Cardiac muscle cell (in vitro differentiated cells and primary cell): ENCODE data around the gene PPP2R5D. TPM values are rescaled to one million over a fixed set of nuclear protein-coding genes. Genes with fewer than 3 reads are reported as not detected.

Experiments
- DNase-seq, 2 donors: peaks; one replicate each; pipeline versions ENCODE4 v3.0.0 to v3.0.0-alpha.2; 2010 to 2017; ENCODE audit warnings: low read depth in 1 of 2, low spot score in 1 of 2
- H3K27ac ChIP-seq: fragments of 200-600 bp; sonication (generic); 2 replicates; pipeline ENCODE4 v1.5.1; 2016
- H3K27me3 ChIP-seq: fragments of 200-600 bp; sonication (generic); 2 replicates; pipeline ENCODE4 v1.6.0; 2016; ENCODE audit warnings: control low read depth
- H3K36me3 ChIP-seq: fragments of 200-600 bp; sonication (generic); 2 replicates; pipeline ENCODE4 v1.5.1; 2016; ENCODE audit warnings: control low read depth
- H3K4me1 ChIP-seq: fragments of 200-600 bp; sonication (generic); 2 replicates; pipeline ENCODE4 v1.8.1; 2017; ENCODE audit warnings: low read depth, mild to moderate bottlenecking, mixed run types
- H3K4me3 ChIP-seq: fragments of 200-600 bp; sonication (generic); 2 replicates; pipeline ENCODE4 v1.5.1; 2016; ENCODE audit warnings: mild to moderate bottlenecking
- H3K9me3 ChIP-seq: fragments of 200-600 bp; sonication (generic); 2 replicates; pipeline ENCODE4 v1.5.1; 2017; ENCODE audit warnings: low read depth, mild to moderate bottlenecking, control low read depth
- polyA plus RNA-seq: library from polyadenylated mRNA; unstranded; fragments of >200 nt; fragmentation: Nextera tagmentation; extraction: Ambion mirVana; gene quantifications from 2 replicates; pipeline ENCODE4 v1.2.1, GENCODE V29; 2016
- total RNA-seq: library from RNA; depleted of rRNA; stranded (reverse); fragments of >200 nt; gene quantifications from 2 replicates; pipeline ENCODE4 v1.2.3, GENCODE V29; 2016
- TF ChIP-seq, protein P1 (sequence below): IDR thresholded peaks from 2 replicates; pipeline ENCODE4 v1.5.1; 2012; ENCODE audit warnings: low read depth, mild to moderate bottlenecking, low read length

PPP2R5D gene
- 58.2 and 70.0 TPM in 2 replicates for total RNA-seq
- 48.8 and 74.4 TPM in 2 replicates for polyA plus RNA-seq

DNA sequence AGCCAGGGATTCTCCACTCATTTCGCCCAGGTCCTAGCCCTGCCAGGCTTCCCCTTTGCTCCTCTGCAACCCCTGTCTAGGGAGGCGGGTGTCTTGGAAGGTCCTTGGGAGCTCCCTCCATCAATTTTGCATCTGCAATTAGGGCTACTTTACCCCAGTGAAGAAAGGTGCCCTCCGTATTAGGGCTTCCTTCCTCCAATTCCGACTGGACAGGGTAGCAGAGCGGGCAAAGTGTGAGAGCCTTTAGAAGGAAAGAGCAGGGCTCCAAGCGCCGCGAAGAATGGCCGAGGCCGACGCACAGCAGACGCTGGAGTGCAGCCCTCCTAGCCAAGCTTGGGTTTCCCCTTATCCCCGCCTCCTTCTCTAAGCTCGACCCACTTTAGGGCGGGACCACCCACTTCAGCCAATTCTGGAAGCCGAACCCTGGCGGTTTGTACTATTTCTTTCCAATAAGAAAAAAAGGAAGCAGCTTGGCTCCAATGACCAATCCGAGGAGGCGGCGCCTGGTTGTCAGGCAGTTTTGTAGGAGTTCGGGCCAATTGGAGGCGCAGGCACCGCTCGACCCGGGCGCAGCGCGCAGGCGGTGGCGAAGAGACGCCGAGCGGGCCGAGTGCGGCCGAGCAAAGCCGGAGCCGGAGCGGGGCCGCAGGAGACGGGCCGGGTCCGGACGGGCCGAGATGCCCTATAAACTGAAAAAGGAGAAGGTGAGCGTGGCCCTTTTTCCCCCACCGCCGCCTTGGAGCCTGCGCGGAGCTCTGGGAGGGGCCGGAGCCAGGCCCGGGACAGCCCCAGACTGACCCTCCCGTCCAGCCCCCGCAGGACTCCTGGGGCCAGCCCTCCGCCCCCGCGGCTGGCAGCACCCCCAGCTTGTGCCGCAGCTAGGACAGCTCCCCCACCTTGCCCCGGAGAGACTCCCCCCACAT lies at the start of gene PPP2R5D:
Gene PPP2R5D (plus strand): TSS at position 570 of the 923 bp plus-strand sequence. CDS start 108 bp downstream, at position 678.
- H3K4me1 ChIP-seq = peaks cover 4% of the 10 kb centered on the region
- peak; percentile 99 for DNase-seq
- H3K9me3 ChIP-seq = no peaks in the 10 kb centered on the region
- peak within 1 kb of the TSS; percentile 50 for H3K4me3 ChIP-seq
- TF ChIP-seq, protein P1, sequence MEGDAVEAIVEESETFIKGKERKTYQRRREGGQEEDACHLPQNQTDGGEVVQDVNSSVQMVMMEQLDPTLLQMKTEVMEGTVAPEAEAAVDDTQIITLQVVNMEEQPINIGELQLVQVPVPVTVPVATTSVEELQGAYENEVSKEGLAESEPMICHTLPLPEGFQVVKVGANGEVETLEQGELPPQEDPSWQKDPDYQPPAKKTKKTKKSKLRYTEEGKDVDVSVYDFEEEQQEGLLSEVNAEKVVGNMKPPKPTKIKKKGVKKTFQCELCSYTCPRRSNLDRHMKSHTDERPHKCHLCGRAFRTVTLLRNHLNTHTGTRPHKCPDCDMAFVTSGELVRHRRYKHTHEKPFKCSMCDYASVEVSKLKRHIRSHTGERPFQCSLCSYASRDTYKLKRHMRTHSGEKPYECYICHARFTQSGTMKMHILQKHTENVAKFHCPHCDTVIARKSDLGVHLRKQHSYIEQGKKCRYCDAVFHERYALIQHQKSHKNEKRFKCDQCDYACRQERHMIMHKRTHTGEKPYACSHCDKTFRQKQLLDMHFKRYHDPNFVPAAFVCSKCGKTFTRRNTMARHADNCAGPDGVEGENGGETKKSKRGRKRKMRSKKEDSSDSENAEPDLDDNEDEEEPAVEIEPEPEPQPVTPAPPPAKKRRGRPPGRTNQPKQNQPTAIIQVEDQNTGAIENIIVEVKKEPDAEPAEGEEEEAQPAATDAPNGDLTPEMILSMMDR = no peak
- no peaks in the 10 kb centered on the region for H3K27me3 ChIP-seq
- peak within 1 kb of the TSS; percentile 85 for H3K27ac ChIP-seq
- no peaks in the 10 kb centered on the region for H3K36me3 ChIP-seq

DNA sequence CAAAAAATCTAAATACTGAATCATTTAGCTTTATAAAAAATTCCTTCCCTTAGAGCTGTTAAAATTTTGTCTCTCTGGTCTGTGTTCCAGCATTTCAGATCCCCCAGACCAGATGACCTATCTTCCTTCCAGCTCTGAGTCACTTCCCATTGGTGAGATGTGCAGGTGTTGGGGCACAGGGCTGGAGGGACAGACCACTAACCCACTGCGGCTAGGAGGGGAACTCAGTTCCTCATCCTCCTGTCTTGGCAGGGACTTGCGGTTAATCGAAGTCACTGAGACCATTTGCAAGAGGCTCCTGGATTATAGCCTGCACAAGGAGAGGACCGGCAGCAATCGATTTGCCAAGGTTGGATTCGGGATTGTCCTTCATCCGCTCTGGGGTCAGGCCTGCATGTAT lies 49.0 kb upstream of the PPP2R5D start:
- H3K4me3 ChIP-seq = no peak overlapping the region
- DNase-seq = no peak
- H3K4me1 ChIP-seq = peaks cover 7% of the 10 kb centered on the region
- TF ChIP-seq, protein P1 = no peak
- H3K27ac ChIP-seq = no peak overlapping the region
- H3K9me3 ChIP-seq = no peaks in the 10 kb centered on the region
- H3K27me3 ChIP-seq = no peaks in the 10 kb centered on the region
- H3K36me3 ChIP-seq = peaks cover 29% of the 10 kb centered on the region

DNA sequence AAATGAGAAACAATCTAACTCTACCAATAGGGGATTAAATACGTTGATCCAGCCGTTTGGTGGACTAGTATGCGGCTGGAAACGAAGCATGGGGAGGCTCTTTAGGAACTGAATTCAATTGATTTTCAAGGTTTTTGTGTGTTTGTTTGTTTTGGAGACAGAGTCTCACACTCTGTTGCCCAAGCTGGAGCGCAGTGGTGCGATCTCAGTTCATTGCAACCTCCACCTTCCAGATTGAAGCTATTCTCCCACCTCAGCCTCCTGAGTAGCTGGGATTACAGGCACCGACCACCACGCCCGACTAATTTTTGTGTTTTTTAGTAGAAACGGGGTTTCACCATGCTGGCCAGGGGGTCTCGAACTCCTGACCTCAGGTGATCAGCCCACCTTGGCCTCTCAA lies 48.0 kb upstream of the PPP2R5D start:
- H3K4me1 ChIP-seq = no peaks in the 10 kb centered on the region
- H3K27me3 ChIP-seq = no peaks in the 10 kb centered on the region
- no peak overlapping the region for H3K4me3 ChIP-seq
- TF ChIP-seq, protein P1 = no peak
- no peak for DNase-seq
- peaks cover 29% of the 10 kb centered on the region for H3K36me3 ChIP-seq
- H3K9me3 ChIP-seq = no peaks in the 10 kb centered on the region
- no peak overlapping the region for H3K27ac ChIP-seq

DNA sequence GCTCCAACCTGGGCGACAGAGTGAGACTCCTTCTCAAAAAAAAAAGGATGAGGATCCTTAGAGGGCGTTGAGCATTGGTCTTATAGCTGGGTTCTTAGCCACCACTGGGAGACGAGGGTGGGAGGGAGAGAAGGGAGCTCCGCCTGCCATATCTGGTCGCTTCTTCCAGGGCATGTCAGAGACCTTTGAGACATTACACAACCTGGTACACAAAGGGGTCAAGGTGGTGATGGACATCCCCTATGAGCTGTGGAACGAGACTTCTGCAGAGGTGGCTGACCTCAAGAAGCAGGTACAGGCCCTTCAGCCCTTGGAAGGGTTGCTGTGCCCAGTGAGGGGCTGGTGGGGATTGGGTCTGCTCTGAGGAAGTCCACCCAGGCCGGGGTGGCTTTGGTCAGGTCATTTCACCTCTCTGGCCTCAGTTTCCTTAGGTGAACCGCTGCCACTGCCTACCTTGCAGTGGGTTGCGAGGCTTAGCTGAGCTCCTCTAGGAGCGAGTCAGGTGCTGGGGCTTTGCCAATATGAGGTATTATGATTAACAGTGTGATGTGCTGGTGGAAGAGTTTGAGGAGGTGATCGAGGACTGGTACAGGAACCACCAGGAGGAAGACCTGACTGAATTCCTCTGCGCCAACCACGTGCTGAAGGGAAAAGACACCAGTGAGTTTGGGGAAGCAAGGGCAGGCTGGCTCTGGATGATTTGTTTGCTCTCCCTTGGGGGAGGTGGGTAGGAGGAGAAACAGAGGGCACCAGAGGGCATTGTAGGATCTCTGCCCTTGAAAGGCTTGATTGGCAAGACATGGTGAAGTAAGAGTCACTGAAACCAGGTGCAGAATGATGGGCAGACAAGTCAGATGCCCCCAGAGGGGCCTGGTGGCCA lies 46.6 kb upstream of the PPP2R5D start:
- Histone ChIP-seq H3K9me3 (no peaks in the 10 kb centered on the region), H3K4me3 (no peak overlapping the region), H3K27me3 (no peaks in the 10 kb centered on the region), H3K27ac (no peak overlapping the region), H3K4me1 (no peaks in the 10 kb centered on the region), H3K36me3 (peaks cover 29% of the 10 kb centered on the region)
- no peak for DNase-seq
- TF ChIP-seq, protein P1 = no peak

DNA sequence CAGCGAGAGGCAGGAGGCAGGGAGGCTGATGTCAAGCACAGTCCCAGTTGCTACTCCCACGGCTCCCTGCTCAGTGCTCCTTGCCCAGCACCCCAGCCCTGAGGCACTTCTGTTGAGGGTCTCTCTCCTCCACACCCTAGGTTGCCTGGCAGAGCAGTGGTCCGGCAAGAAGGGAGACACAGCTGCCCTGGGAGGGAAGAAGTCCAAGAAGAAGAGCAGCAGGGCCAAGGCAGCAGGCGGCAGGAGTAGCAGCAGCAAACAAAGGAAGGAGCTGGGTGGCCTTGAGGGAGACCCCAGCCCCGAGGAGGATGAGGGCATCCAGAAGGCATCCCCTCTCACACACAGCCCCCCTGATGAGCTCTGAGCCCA lies 46.0 kb upstream of the PPP2R5D start:
- peaks cover 29% of the 10 kb centered on the region for H3K36me3 ChIP-seq
- no peak overlapping the region for H3K4me3 ChIP-seq
- no peaks in the 10 kb centered on the region for H3K27me3 ChIP-seq
- no peak overlapping the region for H3K27ac ChIP-seq
- H3K9me3 ChIP-seq = no peaks in the 10 kb centered on the region
- TF ChIP-seq, protein P1 = no peak
- no peak for DNase-seq
- H3K4me1 ChIP-seq = no peaks in the 10 kb centered on the region
